ENCODE measurements around the gene MYLIP.

MYLIP gene

DNA sequence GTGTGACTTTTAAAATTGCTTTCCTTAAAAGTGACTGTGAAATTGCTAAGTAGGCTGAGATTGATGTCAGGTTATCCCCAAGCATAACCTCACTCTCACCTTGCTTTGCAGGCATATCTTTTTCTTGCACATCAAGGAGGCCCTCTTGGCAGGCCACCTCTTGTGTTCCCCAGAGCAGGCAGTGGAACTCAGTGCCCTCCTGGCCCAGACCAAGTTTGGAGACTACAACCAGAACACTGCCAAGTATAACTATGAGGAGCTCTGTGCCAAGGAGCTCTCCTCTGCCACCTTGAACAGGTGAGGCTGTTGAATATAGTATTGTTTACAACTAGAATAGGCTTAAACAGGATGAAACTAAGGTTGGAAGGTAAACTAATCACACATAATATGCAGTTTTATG lies 12.6 kb downstream of the MYLIP start:
- DNase-seq (ENCODE audit: low read depth): no peak

DNA sequence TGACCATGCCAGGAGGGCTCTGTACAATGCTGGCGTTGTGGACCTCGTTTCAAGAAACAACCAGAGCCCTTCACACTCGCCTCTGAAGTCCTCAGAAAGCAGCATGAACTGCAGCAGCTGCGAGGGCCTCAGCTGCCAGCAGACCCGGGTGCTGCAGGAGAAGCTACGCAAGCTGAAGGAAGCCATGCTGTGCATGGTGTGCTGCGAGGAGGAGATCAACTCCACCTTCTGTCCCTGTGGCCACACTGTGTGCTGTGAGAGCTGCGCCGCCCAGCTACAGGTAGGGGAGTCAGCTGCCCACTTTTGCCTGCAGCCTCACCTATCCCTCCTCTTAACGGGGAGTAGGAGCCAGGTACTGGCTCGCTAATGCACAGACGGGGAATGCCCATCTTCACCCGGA lies 16.2 kb downstream of the MYLIP start:
- no peak for DNase-seq (ENCODE audit: low read depth)

DNA sequence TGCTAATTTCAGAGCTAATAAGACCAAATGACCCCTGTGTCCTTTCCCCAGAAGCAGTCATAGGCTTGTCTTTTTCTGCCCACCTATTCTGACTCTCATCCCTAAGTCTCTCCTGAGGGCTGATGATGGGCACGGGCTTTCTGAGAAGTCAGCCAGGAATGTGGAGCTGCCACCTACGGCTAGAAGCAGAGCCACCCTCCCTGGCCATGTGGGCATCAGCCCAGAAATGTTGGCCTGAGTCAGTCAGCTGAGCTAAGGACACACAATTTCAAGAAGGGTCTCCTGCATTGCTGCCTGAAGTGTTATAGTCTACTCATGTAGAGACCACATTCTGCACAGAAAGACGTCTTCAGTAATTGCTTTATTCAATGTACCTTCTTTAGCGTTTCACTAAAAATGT lies 17.1 kb downstream of the MYLIP start:
- no peak for DNase-seq (ENCODE audit: low read depth)

DNA sequence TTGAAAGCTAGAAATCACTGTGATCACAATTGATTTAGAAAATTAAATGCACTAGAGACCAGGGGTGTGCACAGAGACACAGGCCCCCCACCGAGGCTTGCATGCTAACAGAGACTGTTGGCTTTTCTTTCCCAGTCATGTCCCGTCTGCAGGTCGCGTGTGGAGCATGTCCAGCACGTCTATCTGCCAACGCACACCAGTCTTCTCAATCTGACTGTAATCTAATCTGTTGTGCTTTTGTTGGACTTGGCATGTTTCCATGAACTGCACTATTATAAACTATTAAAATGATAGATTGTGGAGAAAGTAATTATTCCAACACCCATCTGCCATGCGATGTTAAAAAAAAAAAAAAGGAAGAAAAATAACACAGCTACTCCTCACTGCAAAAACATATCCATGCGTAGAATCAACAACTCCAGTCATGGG lies 17.7 kb downstream of the MYLIP start:
- no peak for DNase-seq (ENCODE audit: low read depth)

- DNase-seq (ENCODE audit: low read depth): no peak
Measured at GRCh38 chr6:16148498-16148897, 19.6 kb downstream of the MYLIP start.

- DNase-seq (ENCODE audit: low read depth): no peak
Measured at GRCh38 chr6:16149305-16149704, 20.4 kb downstream of the MYLIP start.

DNA sequence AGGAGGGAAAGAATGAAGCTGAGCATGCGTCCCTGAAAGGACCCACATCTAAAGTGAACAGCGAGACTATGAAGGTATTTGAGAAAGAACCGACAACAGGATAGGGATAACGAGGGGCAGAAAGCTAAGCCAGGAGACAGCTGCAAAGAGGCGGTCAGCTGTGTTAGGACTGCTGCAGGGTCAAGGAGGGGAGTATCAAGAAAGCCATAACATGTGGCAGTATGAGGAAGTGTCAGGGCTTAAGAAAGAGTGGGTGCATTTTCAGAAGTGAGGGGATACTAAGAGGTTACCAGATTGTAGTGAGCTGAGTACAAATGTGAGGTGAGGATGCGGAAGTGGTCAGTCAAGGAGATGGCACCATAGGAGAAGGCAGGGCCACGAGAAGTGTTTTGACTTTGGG lies 21.2 kb downstream of the MYLIP start:
- no peak for DNase-seq (ENCODE audit: low read depth)

- no peak for DNase-seq (ENCODE audit: low read depth)
Measured at GRCh38 chr6:16153211-16153820, 24.4 kb downstream of the MYLIP start.

GRCh38 chr6:16154904-16155303 lies 26.0 kb downstream of the MYLIP start:
- peak; percentile 59 for DNase-seq (ENCODE audit: low read depth)

- DNase-seq (ENCODE audit: low read depth): no peak
Measured at GRCh38 chr6:16157492-16157891, 28.6 kb downstream of the MYLIP start.

DNA sequence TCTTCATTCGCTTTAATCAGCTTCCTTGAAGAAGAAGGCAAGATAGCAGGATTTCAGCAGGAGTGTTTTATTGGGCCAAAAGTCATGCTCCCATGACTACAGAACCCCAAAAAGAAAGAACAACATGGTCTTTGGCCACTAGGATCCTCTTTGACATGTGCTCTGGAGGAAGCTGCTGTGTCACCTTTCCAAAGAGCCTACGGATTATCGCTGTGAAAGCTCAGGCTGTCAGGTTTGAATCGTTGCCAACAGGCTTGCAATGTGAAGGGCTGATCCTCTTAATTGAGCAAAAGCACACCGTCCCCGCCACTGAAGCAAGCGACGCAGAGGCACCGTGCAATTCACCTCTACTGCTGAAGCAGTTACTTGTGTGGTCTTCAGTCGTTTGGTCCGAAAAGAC lies 29.0 kb downstream of the MYLIP start:
- no peak for DNase-seq (ENCODE audit: low read depth)

- no peak for DNase-seq (ENCODE audit: low read depth)
Measured at GRCh38 chr6:16158943-16159557, 30.2 kb downstream of the MYLIP start.

DNA sequence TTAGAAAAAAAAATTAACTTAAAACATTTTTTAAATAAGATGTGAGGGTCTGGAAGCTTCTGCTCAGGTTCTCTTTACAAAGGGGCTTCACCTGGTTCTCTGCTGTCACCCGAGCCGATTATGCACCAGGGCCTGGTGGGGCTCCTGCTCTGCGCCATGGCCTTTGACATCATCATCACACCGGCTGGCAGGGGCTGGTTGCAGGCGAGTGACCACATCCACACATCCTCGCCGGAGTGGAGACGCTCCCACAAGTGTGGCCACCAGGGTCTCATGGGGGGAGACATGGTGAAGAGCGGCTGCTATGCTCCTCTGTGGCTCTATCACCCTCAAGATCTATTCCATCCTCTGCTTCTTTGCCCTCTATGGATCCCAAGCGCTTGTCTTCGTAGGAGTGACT lies 31.9 kb downstream of the MYLIP start:
- no peak for DNase-seq (ENCODE audit: low read depth)

- DNase-seq (ENCODE audit: low read depth): no peak
Measured at GRCh38 chr6:16162003-16162402, 33.1 kb downstream of the MYLIP start.

- DNase-seq (ENCODE audit: low read depth): no peak
Measured at GRCh38 chr6:16163066-16163465, 34.2 kb downstream of the MYLIP start.

- no peak for DNase-seq (ENCODE audit: low read depth)
Measured at GRCh38 chr6:16163535-16164300, 34.8 kb downstream of the MYLIP start.

DNA sequence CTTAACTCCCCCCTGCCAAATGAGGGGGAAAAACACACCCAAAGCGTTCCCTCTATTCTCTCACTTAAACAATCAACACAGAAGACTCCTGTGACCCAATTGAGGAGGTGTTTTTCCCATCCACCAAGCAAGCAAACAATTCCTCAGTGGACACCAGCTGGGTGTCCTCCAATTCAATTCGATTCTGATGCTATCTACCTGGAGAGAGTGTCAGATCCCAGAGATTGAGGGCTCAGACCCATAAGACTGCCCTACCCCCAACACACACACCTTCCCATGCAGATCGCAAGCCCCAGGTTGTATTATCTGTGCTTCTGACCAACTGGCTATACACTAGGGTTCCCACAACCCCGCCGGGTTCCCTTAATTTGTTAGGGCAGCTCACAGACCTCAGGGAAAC lies 36.8 kb downstream of the MYLIP start:
- no peak for DNase-seq (ENCODE audit: low read depth)

GRCh38 chr6:16166871-16167608 lies 38.2 kb downstream of the MYLIP start:
- no peak for DNase-seq (ENCODE audit: low read depth)

- DNase-seq (ENCODE audit: low read depth): no peak
Measured at GRCh38 chr6:16168121-16168520, 39.2 kb downstream of the MYLIP start.

DNA sequence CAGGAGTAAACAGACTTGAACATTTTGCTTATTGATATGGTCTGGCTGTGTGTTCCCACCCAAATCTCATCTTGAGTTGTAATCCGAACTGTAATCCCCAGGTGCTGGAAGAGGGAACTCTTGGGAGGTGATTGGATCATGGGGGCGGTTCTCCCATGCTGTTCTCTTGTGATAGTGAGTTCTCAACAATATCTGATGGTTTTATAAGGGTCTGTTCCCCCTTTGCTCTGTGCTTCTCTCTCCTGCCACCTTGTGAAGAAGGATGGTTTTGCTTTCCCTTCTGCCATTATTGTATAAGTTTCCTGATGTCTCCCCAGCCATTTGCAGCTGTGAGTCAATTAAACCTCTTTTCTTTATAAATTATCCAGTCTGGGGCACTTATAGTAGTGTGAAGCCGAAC lies 40.0 kb downstream of the MYLIP start:
- DNase-seq (ENCODE audit: low read depth): no peak

DNA sequence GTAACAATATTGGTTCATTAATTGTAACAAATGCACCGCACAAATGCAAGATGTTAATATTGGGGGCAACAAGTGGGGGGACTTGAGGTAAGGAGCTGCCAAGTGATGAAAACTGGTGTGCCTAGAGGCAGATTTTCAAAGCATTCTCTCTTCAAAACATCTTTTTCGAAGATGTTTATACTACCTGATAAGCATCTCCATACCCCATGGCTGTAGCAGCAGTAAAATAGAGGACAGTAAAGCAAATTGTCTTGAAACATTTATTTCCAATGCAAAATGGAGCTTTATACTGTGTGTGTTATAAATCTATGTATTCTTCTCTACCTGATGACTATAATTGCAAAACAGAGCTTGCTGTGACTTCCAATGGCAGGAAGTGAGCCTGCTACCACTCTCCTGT lies 42.5 kb downstream of the MYLIP start:
- no peak for DNase-seq (ENCODE audit: low read depth)

DNA sequence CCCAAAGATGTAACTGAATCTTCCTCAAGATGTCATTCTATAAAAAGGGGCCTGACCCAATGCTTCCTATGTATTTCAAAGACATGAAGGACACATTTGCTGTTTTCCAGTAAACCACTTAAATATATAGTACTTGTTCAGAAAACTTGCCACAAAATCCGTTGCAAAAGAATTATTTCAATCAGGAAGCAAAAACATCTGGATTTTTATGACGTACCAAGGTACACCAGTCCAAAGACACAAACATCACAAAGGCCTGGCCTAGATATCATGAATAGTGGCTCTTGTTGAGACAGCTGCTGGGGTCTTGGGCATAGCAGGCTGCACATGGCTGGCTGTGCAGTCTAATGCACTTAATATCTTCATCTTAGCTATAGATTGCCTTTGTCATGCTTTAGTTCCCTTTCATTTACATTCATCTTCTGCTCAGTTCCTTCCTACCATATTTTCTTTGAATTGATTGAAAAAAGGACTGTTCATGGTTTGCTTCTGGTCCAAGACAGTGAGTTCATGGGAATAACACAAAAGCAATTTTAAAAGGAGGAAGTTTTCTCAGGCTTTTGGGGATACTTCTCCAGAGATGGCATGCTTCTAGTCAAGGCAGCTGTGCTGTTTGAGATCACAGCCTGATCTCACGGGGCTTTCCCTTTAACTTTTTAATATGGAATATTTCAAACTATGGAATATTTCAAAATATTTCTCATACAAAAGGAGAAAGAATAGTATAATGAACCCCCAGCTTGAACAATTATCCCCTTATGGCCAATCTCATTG lies 44.5 kb downstream of the MYLIP start:
- DNase-seq (ENCODE audit: low read depth): no peak
